PFSK-1 (cell line): ENCODE measurements around the gene NUP160.

Experiments
- POLR2AphosphoS5 ChIP-seq: IDR thresholded peaks from 2 replicates; pipeline ENCODE4 v1.6.1; 2012; ENCODE audit warnings: low read depth, mild to moderate bottlenecking, control low read depth, low read length, moderate library complexity
- REST ChIP-seq, 2 experiments: IDR thresholded peaks; 2 replicates each; pipeline versions ENCODE4 v1.6.1 to v1.8.0; 2011 to 2012; ENCODE audit warnings: low read depth in 2 of 2, low read length in 2 of 2, control low read depth in 1 of 2, inconsistent platforms in 1 of 2, mild to moderate bottlenecking in 1 of 2, moderate library complexity in 1 of 2; ENCODE audit not compliant: insufficient read depth in 1 of 2

DNA sequence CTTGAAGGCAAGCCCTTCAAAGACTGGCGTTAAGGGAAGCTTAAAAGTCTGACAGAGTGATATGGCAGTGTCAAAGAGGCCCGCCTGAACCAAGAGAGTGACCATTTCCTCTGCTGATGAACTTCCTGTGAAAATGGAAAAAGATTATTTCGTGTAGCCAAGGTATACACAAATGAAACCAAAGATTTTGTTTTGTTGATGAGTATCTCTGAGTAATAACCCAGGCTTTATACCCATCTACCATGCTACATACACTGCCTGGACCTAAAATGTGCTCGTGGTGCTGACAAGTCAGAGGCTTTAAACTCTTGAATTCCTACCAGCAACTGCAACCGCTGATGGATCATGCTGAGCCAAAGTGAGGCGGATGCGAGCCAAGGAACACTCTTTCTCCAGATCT lies 60.0 kb downstream of the NUP160 start:
- TF ChIP-seq POLR2AphosphoS5 (no peak), REST (IDR thresholded peaks at IDR 0.05; ENCODE audit: insufficient read depth in 1 of 2, low read depth in 2 of 2, low read length in 2 of 2) (no peak)
